HG03439 (cell line): ENCODE results near the gene KCTD12.

ENCODE experiments used
- ATAC-seq: cut with Tn5 transposase; IDR thresholded peaks from one replicate; pipeline ENCODE4 v1.9.1; 2021; ENCODE audit warnings: mild to moderate bottlenecking, moderate library complexity; ENCODE audit not compliant: unreplicated experiment

KCTD12 gene

GRCh38 chr13:76860706-76861105 lies 25.5 kb downstream of the KCTD12 start:
- no peak for ATAC-seq

GRCh38 chr13:76854894-76855293 lies 31.3 kb downstream of the KCTD12 start:
- ATAC-seq = no peak

- no peak for ATAC-seq
Measured at GRCh38 chr13:76853921-76854608, 32.1 kb downstream of the KCTD12 start.

- no peak for ATAC-seq
Measured at GRCh38 chr13:76853481-76853880, 32.7 kb downstream of the KCTD12 start.

GRCh38 chr13:76852986-76853385 lies 33.2 kb downstream of the KCTD12 start:
- no peak for ATAC-seq

GRCh38 chr13:76851961-76852360 lies 34.2 kb downstream of the KCTD12 start:
- ATAC-seq = no peak

- no peak for ATAC-seq
Measured at GRCh38 chr13:76849493-76849892, 36.7 kb downstream of the KCTD12 start.

GRCh38 chr13:76848596-76848995 lies 37.6 kb downstream of the KCTD12 start:
- no peak for ATAC-seq

GRCh38 chr13:76846363-76846762 lies 39.8 kb downstream of the KCTD12 start:
- no peak for ATAC-seq

GRCh38 chr13:76845865-76846264 lies 40.3 kb downstream of the KCTD12 start:
- ATAC-seq = no peak

GRCh38 chr13:76845367-76845766 lies 40.8 kb downstream of the KCTD12 start:
- ATAC-seq = no peak

- ATAC-seq = no peak
Measured at GRCh38 chr13:76837801-76838200, 48.4 kb downstream of the KCTD12 start.

GRCh38 chr13:76836311-76836710 lies 49.9 kb downstream of the KCTD12 start:
- ATAC-seq = no peak

GRCh38 chr13:76833441-76833954 lies 52.7 kb downstream of the KCTD12 start:
- no peak for ATAC-seq

- ATAC-seq = no peak
Measured at GRCh38 chr13:76832258-76832988, 53.8 kb downstream of the KCTD12 start.

- ATAC-seq = no peak
Measured at GRCh38 chr13:76830805-76831204, 55.4 kb downstream of the KCTD12 start.
